Neural cell (in vitro differentiated cells): ENCODE results near the gene GPC2.
"Not testable (repeated sequence)": the region's sequence is repeated elsewhere in the genome, so short reads cannot be mapped to it uniquely, and the experiment has no call there.

Experiments
- EP300 ChIP-seq: fragments of 450-650 bp; conservative IDR thresholded peaks from 2 replicates; pipeline ENCODE4 v1.6.1; 2014; ENCODE audit warnings: antibody characterized with exemption, mild to moderate bottlenecking, moderate library complexity; ENCODE audit not compliant: poor library complexity, severe bottlenecking
- EZH2 ChIP-seq: fragments of 200-600, 300-800 bp; shearing (Covaris generic), sonication (generic); IDR thresholded peaks from 2 replicates; pipeline ENCODE4 v1.6.1; 2014; ENCODE audit warnings: antibody characterized with exemption, low read length, borderline replicate concordance, mild to moderate bottlenecking; ENCODE audit not compliant: insufficient read depth, poor library complexity, severe bottlenecking
- MXI1 ChIP-seq: fragments of 450-650 bp; conservative IDR thresholded peaks from 2 replicates; pipeline ENCODE4 v1.6.1; 2014; ENCODE audit warnings: antibody characterized with exemption, mild to moderate bottlenecking; ENCODE audit not compliant: poor library complexity, severe bottlenecking
- SMC3 ChIP-seq: fragments of 450-650 bp; conservative IDR thresholded peaks from 2 replicates; pipeline ENCODE4 v1.6.1; 2014; ENCODE audit warnings: antibody characterized with exemption, mild to moderate bottlenecking, moderate library complexity; ENCODE audit not compliant: poor library complexity
- TF ChIP-seq, protein P1 (sequence below): fragments of 450-650 bp; IDR thresholded peaks from 2 replicates; pipeline ENCODE4 v1.5.1; 2014; ENCODE audit warnings: antibody characterized with exemption, mild to moderate bottlenecking, moderate library complexity; ENCODE audit not compliant: poor library complexity, severe bottlenecking

- TF ChIP-seq EP300, EZH2, SMC3, MXI1: not testable (repeated sequence)
- TF ChIP-seq, protein P1, sequence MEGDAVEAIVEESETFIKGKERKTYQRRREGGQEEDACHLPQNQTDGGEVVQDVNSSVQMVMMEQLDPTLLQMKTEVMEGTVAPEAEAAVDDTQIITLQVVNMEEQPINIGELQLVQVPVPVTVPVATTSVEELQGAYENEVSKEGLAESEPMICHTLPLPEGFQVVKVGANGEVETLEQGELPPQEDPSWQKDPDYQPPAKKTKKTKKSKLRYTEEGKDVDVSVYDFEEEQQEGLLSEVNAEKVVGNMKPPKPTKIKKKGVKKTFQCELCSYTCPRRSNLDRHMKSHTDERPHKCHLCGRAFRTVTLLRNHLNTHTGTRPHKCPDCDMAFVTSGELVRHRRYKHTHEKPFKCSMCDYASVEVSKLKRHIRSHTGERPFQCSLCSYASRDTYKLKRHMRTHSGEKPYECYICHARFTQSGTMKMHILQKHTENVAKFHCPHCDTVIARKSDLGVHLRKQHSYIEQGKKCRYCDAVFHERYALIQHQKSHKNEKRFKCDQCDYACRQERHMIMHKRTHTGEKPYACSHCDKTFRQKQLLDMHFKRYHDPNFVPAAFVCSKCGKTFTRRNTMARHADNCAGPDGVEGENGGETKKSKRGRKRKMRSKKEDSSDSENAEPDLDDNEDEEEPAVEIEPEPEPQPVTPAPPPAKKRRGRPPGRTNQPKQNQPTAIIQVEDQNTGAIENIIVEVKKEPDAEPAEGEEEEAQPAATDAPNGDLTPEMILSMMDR = not testable (repeated sequence)
Measured at GRCh38 chr7:100182616-100183015, 5.4 kb upstream of the GPC2 start.
